Left cardiac atrium (tissue), 4 donors: Measurements from ENCODE around the gene NT5DC1. TPM values are rescaled to one million over a fixed set of nuclear protein-coding genes. Genes with fewer than 3 reads are reported as not detected.

Source experiments
- ATAC-seq, 2 donors: fragments of 200-7000 bp; cut with Tn5 transposase; one replicate each; pipeline ENCODE4 v1.9.1; 2020; ENCODE audit warnings: mild to moderate bottlenecking in 2 of 2, moderate library complexity in 2 of 2
- DNase-seq: peaks from one replicate; pipeline ENCODE4 v3.0.0-alpha.2; 2020
- intact Hi-C, 2 donors: fragments of 100-400 bp; cut with DNase I; formaldehyde crosslinking; loops; one replicate each; pipeline versions ENCODE4 v1.14.1 to v1.15.1; 2022 to 2023
- total RNA-seq, 2 donors: library from RNA; stranded (reverse); fragmentation: NEBNext Ultra II Directional; extraction: Animal tissue kit (Norgen Biotek cat#: 25700); gene quantifications; one replicate each; pipeline ENCODE4 v1.2.1, GENCODE V29; 2021
- donor health status: DM: no; HTN: yes; CAD: no.
- donor health status: DM: no; HTN: yes; CAD: no; lungs with severe emphysema.
- donor health status: DM: yes; HTN: yes; CAD: no.
- donor health status: Dilated cardiomyopathy.

NT5DC1 gene
- total RNA-seq, 2 donors from 2014 or later = 36.1 to 53.7 TPM

DNA sequence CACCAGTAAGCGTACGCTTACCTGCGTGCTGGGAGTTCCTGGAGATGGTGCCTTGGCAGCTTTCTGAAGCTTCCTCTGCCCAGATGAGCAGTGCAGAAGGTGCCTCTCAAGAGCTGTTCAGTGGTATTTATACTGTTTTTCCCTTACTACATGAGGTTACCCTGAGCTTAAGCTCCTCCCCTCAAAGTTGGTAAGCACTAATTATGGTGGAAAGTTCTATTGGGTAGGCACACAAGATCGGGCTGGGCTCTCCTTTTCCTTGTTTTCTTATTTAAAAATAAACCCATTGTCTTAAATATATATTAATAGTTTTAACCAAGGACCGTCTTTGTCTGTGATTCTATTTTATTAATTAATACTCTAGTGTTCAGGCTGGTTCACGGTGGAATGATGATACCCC, 25.4 kb downstream of the NT5DC1 start, which contains the start of gene COL10A1:
Gene COL10A1 (minus strand): TSS at position 101 of the 400 bp plus-strand sequence. CDS start 640 bp downstream, outside the sequence.
- intact Hi-C loops = no loop called here
- ATAC-seq (no peak), DNase-seq (no peak)

DNA sequence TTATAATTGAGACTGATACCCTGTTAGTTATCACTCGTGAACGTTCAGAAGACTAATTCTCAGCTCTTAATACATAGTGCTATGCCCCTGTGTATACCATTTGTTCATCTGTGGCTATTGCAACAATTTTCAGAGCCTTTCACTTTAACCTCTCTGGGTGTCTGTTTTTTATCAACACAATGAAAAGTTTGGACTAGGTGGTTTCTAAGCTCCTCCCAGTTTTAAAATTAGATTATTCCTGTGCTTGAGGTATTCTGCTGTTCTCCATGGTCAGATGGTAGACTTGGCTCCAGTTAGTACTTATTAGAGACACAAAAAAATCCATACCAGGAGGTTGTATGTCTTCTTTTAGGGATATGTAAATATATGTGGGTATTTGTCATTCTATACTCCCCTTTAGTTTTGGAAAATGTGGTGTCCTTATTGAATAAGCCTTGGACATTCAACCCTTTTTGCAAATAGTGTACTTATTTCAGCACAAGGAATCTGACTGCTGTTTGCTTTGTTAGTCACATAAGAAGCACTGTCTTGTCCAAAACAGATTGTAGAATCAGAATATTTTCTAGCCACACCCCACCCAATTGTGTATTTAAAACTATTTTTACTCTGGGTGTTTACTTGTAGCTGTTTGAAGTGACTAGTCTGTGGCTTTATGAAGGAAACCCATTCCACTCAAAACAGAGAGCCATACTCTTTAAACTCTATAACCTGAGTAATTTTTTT, 27.3 kb downstream of the NT5DC1 start:
- ATAC-seq (peak in 1 of 2 donors; percentile 27), DNase-seq (no peak)
- intact Hi-C loops = no loop called here

DNA sequence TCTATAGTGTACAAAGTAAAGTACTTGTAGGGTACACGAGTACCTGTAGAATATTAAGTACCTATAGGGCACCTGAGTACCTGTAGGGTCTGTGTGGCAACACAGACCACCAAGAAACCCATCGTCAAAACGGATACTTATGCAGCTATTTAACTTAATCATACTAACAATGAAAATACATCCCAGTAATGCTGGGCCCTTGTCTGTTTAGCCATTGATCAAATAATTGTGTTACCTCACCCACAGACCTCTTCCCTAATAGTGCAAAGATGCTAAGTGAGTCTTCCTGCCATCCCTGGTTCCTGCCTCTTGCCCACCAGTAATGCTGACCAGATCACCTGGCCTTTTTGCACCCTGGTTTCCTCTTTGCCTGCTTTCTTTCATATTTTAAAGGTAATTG, 32.8 kb downstream of the NT5DC1 start:
- intact Hi-C loops = no loop called here
- ATAC-seq = no peak

DNA sequence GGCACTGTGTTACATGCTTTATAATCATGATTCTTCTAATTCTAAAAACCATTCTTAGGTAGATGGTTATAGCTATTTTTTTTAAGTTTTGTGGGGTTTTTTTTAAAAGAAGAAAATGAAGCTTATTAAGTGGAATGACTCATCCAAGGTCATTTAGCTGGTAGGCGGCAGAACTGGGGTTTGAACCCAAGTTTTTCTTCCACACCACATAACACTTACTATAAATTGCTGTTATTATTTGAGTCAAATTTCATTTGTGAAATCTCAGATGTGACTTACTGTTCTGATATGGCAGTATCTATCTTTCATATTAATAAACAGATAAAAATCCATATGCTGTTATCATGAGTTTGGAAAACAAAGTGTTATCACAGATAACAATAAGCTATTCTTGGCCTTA, 35.7 kb downstream of the NT5DC1 start:
- ATAC-seq (no peak), DNase-seq (no peak)
- intact Hi-C loops = no loop called here

More for the DNA sequence above, 32.8 kb downstream of the NT5DC1 start:
- DNase-seq = no peak

DNA sequence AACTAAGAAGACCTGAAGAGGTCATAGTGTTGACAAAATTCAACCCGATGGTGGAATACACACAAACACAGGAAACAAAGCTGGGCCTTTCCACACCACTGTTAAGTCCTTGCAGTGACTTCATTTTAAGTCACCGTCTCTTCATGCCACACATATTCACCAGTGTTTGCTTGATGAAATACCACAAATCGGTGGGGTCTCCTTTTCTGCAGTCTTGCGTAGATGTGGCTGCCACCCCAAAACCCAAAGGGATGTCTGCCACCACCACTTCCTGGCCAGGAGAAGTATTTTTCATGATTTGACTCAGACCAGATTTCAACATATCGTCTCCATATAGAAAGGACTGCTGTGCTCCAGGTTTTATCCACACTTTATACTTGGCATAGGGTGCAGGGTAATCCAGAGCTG, 36.3 kb downstream of the NT5DC1 start:
- DNase-seq (no peak), ATAC-seq (no peak)
- intact Hi-C loops = no loop called here

DNA sequence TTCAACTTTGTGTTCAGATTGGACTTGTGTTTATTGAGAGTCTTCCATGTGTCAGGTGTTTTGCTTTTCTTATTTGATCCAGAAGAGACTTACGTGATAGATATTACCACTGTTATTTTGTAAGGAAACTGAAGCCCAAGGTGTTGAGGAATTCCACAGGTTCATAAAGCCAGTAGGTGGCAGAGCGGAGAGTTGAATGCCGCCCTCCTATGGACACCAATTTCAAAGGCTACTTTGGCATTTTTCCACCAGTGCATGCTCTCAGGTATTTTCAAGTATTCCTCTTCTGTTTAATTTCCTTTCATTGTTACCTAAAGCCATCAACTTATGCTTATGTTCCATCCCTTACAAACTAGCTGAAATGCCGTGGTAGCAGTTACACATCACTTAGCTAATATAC, 39.3 kb downstream of the NT5DC1 start:
- ATAC-seq = no peak
- intact Hi-C loops = no loop called here
- no peak for DNase-seq

DNA sequence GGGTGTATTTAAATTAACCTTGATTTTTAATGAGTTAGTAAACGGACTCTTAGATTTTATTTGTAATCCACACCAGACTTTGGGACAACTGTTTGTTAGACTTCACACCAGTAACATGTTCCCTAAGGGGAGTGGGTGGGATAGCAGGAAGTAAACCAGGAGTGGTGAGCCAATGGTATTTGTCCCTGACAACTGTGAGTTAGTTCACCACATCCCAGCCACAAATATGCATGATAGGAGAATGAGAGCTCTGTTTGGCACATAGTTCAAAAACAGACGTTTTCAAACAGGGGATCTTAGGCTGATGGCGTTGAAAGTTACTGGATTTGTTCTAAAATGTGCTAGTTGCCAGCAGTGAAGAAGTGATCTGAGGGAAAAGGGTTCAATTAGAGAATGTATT, 44.0 kb downstream of the NT5DC1 start:
- DNase-seq (no peak), ATAC-seq (peak; percentile 53 to 79)
- intact Hi-C loops = no loop called here

DNA sequence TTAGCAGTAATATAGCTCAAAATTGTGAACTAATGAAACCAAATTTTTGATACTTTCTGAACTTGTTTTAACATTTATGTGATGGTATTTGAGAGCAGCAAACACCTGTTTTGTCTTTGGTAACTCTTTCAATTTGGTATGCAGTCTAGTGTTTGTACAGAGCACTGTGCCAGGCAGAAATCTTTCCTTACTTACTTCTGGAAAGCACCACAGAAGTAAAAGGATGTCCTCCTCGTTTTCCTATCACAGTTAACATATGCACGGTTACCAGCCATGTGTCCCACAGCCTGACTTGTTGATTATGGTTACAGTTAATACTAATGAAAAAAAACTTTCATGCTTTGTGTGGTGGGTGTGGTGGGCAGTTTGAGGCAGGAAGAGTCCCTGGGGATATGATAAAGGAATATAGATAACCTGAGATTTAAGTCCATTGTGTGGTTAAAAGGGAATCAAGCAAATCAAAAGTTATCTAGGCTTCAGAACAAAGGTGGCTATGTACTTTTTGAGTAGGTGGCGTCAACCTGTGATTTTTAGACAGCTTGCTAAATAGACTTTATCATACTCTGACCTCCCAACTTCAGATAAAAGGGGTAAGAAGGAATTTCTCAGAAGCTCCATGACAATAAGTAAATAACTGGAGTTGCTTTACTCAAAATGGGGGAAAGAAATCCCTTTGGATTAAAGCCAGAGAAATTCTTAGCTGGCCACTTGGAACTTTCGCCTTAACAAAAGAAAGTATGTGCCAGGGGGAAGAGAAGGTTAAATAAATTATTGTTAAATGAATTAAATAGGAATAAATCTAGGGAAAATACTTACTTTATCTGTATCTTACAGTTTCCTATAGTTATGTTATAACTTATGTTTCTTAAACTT, 45.4 kb downstream of the NT5DC1 start:
- no peak for DNase-seq
- no peak for ATAC-seq
- intact Hi-C loops = no loop called here

DNA sequence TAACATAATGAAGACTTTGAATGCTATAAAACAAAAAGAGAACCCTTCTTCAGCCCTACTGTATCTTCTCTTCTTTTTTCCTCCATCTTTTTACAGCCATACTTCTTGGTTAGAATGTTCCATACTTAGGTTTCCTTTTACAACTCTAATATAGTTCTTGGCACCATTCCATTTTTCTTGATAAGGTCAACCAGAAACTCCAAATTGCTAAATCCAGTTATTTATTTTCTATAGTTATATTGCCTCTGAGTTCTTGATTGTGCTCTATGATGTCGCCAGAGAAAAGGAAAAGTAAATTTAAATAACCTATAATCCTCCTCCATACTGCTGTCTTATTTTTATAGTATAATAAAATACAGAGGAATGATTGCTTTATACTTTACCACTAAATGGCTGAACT, 52.0 kb downstream of the NT5DC1 start:
- no peak for DNase-seq
- intact Hi-C loops = no loop called here
- ATAC-seq = no peak

DNA sequence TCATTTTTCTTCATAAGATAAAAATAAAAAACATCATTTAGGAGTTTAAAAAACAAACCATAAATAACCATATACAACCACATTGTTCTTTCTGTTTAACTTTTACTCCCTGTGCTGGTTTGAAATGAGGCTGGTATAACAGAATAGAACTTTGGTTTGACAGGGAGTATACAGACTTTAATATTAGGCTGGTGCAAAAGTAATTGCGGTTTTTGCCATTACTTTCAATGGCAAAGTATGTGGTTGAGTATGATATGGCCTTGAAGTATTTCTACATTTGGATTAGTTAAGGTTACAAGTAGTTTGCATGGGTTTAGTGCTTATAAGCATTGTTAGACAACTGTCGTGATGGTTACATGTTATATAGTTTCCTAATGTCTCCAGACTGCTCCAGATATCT, 54.2 kb downstream of the NT5DC1 start:
- DNase-seq (no peak), ATAC-seq (no peak)
- intact Hi-C loops = no loop called here

DNA sequence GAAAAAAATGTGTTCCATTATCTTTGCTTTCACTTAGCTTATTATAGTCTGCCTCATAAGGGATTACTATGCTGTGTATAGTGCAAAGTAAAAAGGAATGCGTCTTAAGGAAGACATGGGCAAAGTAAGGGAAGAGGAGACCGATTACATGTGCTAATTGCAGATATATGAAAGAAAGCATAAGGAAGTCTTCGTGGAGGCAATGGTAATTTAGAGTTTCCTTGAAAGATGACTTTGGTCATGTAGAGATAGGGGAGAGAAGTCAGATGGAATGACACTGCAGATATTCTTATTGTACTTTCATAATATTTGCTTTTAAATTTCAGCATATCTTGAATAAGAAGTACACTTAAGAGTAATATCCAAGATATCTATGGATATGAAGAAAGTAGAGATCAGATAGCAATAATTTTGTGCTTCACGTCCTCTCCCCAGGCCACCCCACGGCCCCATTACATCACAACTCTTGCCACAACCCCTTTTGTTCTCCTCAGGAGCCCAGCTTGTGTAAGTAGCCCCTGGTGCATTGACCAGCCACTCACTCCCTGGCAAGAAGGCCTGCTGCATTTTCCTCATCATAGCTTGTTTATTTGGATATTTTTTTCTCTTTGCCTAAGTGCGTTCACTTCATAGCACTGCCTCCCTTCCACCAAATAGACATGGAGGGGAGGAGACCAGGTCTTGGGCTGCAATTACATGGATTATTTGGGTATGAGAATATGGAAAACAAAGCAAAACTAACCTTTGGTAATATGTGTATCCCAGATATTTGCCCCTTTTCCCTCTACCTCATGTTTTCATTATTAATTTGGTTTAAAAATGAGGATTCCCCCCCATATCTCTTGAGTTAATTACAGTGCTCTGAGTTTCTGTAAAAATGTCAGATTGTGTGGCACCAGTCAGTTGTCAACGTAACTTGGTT, 56.0 kb downstream of the NT5DC1 start:
- peak in 1 of 2 donors; percentile 27 for ATAC-seq
- no peak for DNase-seq
- intact Hi-C loops = no loop called here

DNA sequence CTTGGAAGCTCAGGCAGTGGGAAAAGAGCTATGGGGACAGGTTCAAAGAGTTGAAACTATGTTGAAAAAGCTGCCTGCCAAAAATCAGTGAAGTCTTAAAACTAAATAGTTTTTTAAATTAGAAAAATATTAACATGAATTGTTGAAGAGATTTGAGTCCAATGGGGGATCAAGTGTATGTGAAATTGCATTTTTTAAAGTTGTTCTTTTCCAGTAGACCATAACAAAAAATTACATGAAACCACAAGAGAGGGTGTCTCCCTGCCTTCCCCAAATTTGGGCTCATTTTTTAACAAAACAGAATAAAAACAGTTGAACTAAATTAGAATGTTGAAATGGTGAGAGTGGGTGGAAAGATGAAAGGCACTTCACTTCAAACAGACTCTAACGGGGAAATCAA, 56.7 kb downstream of the NT5DC1 start:
- DNase-seq = no peak
- no peak for ATAC-seq
- intact Hi-C loops = no loop called here

DNA sequence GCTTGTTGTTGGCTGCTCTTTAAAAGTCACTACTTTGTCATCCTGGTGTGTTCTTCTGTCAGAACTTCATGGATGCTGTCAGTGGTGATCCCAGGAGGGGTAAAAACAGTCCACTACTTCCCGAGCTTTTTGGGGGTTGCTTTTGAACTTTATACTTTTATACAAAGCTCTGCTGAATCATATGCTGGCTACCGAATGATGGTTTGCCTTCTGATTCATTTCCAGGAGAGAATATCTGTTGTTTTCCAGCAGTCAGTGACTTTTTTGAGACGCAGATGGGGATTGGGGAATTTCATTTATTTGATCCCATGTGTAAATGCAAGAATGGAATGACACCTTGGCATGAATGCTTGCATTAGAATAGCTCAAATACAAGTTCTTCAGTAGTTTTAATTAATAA, 58.0 kb downstream of the NT5DC1 start:
- no peak for ATAC-seq
- intact Hi-C loops = no loop called here
- DNase-seq = no peak

DNA sequence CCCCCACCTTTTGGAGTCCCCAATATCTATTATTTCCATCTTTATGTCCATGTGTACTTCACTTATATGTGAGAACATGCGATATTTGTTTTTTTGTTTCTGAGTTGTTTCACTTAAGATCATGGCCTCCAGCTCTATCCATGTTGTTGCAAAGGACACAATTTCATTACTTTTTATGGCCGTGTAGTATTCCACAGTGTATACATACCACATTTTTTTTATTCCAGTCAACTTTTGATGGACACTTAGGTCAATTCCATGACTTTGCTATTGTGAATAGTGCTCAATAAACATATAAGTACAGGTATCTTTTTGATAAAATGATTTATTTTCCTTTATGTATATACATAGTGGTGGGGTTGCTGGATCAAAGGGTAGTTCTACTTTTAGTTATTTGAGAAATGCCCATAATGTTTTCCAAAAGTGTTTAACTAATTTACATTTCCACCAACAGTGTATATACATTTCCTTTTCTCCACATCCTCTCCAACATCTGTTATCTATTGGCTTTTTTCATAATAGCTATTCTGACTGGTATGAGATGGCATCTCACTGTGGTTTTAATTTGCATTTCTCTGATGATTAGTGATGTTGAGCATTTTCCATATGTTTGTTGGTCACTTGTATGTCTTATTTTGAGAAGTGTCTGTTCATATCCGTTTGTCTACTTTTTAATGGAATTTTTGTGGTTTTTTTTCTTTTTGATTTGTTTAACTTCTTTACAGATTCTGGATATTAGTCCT, 59.3 kb downstream of the NT5DC1 start:
- DNase-seq = no peak
- ATAC-seq = no peak
- intact Hi-C loops = no loop called here

DNA sequence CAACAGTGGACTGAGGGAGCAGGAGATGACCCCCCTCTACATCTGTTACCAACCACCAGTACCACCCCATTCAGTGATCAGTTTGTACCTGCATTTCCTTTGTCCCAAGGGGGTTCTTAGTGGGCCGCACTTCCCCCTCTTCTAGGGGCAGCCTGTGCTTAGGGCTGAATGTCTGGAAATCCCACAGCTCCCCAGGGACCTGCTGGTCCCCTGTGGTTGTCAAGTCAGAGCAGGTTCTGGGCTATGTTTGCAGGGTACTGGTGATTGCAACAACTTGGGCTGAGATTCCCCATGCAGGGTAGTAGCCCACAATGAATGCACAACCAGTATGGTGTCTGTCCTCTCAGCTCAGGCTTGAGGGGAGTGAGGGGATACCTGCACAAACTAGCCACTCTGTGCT, 64.9 kb downstream of the NT5DC1 start:
- intact Hi-C loops = no loop called here
- DNase-seq = no peak
- no peak for ATAC-seq

DNA sequence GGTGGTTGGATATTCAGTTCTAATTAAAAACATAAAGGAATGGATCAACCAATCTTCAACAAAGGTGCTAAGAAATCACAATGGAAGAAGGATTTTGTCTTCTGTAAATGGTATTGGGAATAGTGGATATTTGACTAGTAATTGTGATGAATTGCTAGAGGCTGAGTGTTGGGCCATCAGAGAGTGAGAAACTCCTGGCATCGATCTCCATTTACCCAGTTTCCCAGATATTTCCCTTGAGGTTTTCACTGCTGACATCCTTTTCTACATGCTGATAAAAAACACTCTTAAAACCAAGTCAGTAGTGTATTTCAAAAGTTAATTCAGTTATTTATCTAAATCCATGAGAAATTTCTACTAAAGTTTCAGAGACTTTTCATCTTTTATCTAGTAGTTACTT, 65.7 kb downstream of the NT5DC1 start:
- DNase-seq = no peak
- ATAC-seq = peak in 1 of 2 donors; percentile 65
- intact Hi-C loops = no loop called here

DNA sequence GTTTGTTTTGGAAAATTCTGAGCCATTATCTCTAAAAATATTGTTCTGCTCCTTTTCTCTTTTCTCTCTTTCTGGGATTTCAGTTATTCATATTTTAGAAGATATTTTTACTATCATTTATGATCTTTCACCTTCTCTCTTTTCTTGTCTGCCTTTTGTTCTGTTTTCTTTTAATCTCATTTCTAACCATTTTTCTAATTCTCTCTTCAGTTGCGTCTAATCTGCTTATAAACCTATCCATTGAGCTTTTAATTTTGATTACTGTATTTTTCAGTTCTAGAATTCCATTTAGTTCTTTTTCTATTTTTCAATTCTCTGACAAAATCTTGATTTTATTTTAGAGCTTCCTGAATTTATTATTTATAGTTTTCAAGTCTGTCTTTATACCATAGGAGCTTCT, 67.5 kb downstream of the NT5DC1 start:
- ATAC-seq = no peak
- no peak for DNase-seq

DNA sequence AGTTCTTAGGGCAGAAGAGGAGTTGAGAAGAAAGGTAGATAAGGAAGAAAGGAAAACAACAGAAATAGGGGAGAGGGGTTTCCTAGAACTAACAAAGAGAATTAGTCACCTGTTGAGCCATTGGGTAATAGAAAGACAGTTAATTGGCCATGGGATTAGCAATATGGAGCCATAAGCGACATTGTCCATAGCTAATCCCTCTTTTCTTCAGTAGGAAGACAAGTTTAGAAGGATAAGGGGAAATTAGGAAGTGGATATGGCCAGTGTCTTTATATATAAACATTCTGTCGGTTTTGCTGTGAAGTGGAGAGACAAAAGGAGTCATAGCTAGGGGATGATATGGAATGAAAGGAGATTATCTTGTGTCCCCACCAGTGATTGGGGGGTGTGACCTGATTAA, 69.2 kb downstream of the NT5DC1 start:
- DNase-seq (no peak), ATAC-seq (no peak)
- intact Hi-C loops = no loop called here

More for the DNA sequence above, 67.5 kb downstream of the NT5DC1 start:
- intact Hi-C loops = no loop called here
